HUES6 (cell line): ENCODE data around the gene FOXL1.
"Not testable (repeated sequence)": the region's sequence is repeated elsewhere in the genome, so short reads cannot be mapped to it uniquely, and the experiment has no call there.

Experiments
- H3K27ac ChIP-seq: 2 replicates; pipeline ENCODE4 v1.7.0; 2013; ENCODE audit warnings: low read depth, mild to moderate bottlenecking, low read length, inconsistent platforms
- H3K27me3 ChIP-seq: 2 replicates; pipeline ENCODE4 v1.6.1; 2013; ENCODE audit warnings: low read length; ENCODE audit not compliant: control insufficient read depth, insufficient read depth
- H3K36me3 ChIP-seq: 2 replicates; pipeline ENCODE4 v1.6.1; 2013; ENCODE audit warnings: low read length; ENCODE audit not compliant: control insufficient read depth, insufficient read depth
- H3K4me1 ChIP-seq: 2 replicates; pipeline ENCODE4 v1.6.1; 2013; ENCODE audit warnings: low read length; ENCODE audit not compliant: control insufficient read depth, insufficient read depth
- H3K4me3 ChIP-seq: 2 replicates; pipeline ENCODE4 v1.5.1; 2013; ENCODE audit warnings: low read depth, low read length
- H3K9ac ChIP-seq: one replicate; pipeline ENCODE4 v1.6.1; 2013; ENCODE audit warnings: mild to moderate bottlenecking, low read length
- H3K9me3 ChIP-seq: 2 replicates; pipeline ENCODE4 v1.6.1; 2013; ENCODE audit warnings: low read depth, low read length; ENCODE audit not compliant: control insufficient read depth, insufficient read depth

The FOXL1 gene

GRCh38 chr16:86587487-86587886 is 9.1 kb downstream of the FOXL1 start:
- Histone ChIP-seq H3K36me3 (no peaks in the 10 kb centered on the region), H3K4me1 (no peaks in the 10 kb centered on the region), H3K9ac (no peak overlapping the region), H3K9me3 (no peaks in the 10 kb centered on the region), H3K4me3 (no peak overlapping the region), H3K27ac (no peak overlapping the region), H3K27me3 (peaks cover 24% of the 10 kb centered on the region)

GRCh38 chr16:86587955-86588354 is 9.6 kb downstream of the FOXL1 start:
- peaks cover 26% of the 10 kb centered on the region for H3K27me3 ChIP-seq
- not testable (repeated sequence) for H3K9ac ChIP-seq, H3K27ac ChIP-seq, H3K36me3 ChIP-seq, H3K4me1 ChIP-seq, H3K9me3 ChIP-seq, H3K4me3 ChIP-seq

- Histone ChIP-seq H3K4me3 (no peak overlapping the region), H3K4me1 (no peaks in the 10 kb centered on the region), H3K9ac (no peak overlapping the region), H3K36me3 (no peaks in the 10 kb centered on the region), H3K27me3 (peaks cover 28% of the 10 kb centered on the region), H3K27ac (no peak overlapping the region), H3K9me3 (no peaks in the 10 kb centered on the region)
Measured at GRCh38 chr16:86590501-86591144, 12.3 kb downstream of the FOXL1 start.

GRCh38 chr16:86591270-86591669 is 12.9 kb downstream of the FOXL1 start:
- peaks cover 33% of the 10 kb centered on the region for H3K27me3 ChIP-seq
- H3K36me3 ChIP-seq, result no peaks in the 10 kb centered on the region
- H3K9ac ChIP-seq, result no peak overlapping the region
- no peaks in the 10 kb centered on the region for H3K4me1 ChIP-seq
- H3K9me3 ChIP-seq, result no peaks in the 10 kb centered on the region
- H3K27ac ChIP-seq, result no peak overlapping the region
- H3K4me3 ChIP-seq, result no peak overlapping the region

- Histone ChIP-seq H3K9ac (no peak overlapping the region), H3K4me1 (no peaks in the 10 kb centered on the region), H3K36me3 (no peaks in the 10 kb centered on the region), H3K9me3 (no peaks in the 10 kb centered on the region), H3K27ac (no peak overlapping the region), H3K27me3 (peaks cover 33% of the 10 kb centered on the region), H3K4me3 (no peak overlapping the region)
Measured at GRCh38 chr16:86593913-86594620, 15.7 kb downstream of the FOXL1 start.

GRCh38 chr16:86594721-86595120 is 16.4 kb downstream of the FOXL1 start:
- Histone ChIP-seq H3K9me3 (no peaks in the 10 kb centered on the region), H3K9ac (no peak overlapping the region), H3K27ac (no peak overlapping the region), H3K4me3 (no peak overlapping the region), H3K36me3 (no peaks in the 10 kb centered on the region), H3K4me1 (no peaks in the 10 kb centered on the region), H3K27me3 (peaks cover 29% of the 10 kb centered on the region)

- H3K4me3 ChIP-seq, result no peak overlapping the region
Measured at GRCh38 chr16:86595983-86596605, 17.7 kb downstream of the FOXL1 start.

GRCh38 chr16:86597126-86597879 is 19.0 kb downstream of the FOXL1 start:
- H3K4me1 ChIP-seq, result no peaks in the 10 kb centered on the region
- no peaks in the 10 kb centered on the region for H3K9me3 ChIP-seq
- H3K36me3 ChIP-seq, result no peaks in the 10 kb centered on the region
- peaks cover 19% of the 10 kb centered on the region for H3K27me3 ChIP-seq
- H3K4me3 ChIP-seq, result no peak overlapping the region
- H3K9ac ChIP-seq, result no peak overlapping the region
- no peak overlapping the region for H3K27ac ChIP-seq

More at GRCh38 chr16:86595983-86596605, 17.7 kb downstream of the FOXL1 start:
- Histone ChIP-seq H3K36me3 (no peaks in the 10 kb centered on the region), H3K4me1 (no peaks in the 10 kb centered on the region), H3K9ac (no peak overlapping the region), H3K9me3 (no peaks in the 10 kb centered on the region), H3K27ac (no peak overlapping the region), H3K27me3 (peaks cover 23% of the 10 kb centered on the region)

GRCh38 chr16:86597880-86598606 is 19.7 kb downstream of the FOXL1 start:
- Histone ChIP-seq H3K9me3 (no peaks in the 10 kb centered on the region), H3K9ac (no peak overlapping the region), H3K4me1 (no peaks in the 10 kb centered on the region), H3K4me3 (no peak overlapping the region), H3K27me3 (peaks cover 16% of the 10 kb centered on the region), H3K36me3 (no peaks in the 10 kb centered on the region), H3K27ac (no peak overlapping the region)
